CD4-positive, alpha-beta T cell (primary cell): ENCODE measurements around the gene MED13. TPM values are rescaled to one million over a fixed set of nuclear protein-coding genes. Genes with fewer than 3 reads are reported as not detected.

Experiments
- ATAC-seq: fragments of 200-7000 bp; cut with Tn5 transposase; one replicate; pipeline ENCODE4 v1.10.0; 2022; ENCODE audit warnings: mild to moderate bottlenecking; ENCODE audit not compliant: poor library complexity
- CTCF ChIA-PET: fragments of 350-600 bp; sonication (Branson Sonifier 250); formaldehyde crosslinking; loops from one replicate; lab custom pipeline; 2021; ENCODE audit warnings: antibody characterized with exemption, inconsistent platforms; lab: Charles Lee
- POLR2A ChIA-PET: fragments of 350-600 bp; sonication (Branson Sonifier 250); formaldehyde crosslinking; loops from one replicate; lab custom pipeline; 2021; ENCODE audit warnings: antibody characterized with exemption, inconsistent platforms; lab: Charles Lee
- DNase-seq, 14 experiments: peaks; one replicate each; pipeline ENCODE4 v3.0.0-alpha.2; 2013 to 2020; ENCODE audit warnings: mixed read lengths in 2 of 14
- H3K27ac ChIP-seq, 2 donors: one replicate each; pipeline versions ENCODE4 v1.5.1 to v1.7.0; 2013; ENCODE audit warnings: low read length in 2 of 2, low read depth in 1 of 2, mild to moderate bottlenecking in 1 of 2
- H3K27me3 ChIP-seq, 2 experiments: 1 replicate in 1 of 2; 2 replicates in 1 of 2; pipeline versions ENCODE4 v1.6.1 to v1.7.0; 2013; ENCODE audit warnings: low read length in 2 of 2, control low read depth in 1 of 2, mild to moderate bottlenecking in 1 of 2, moderate library complexity in 1 of 2; ENCODE audit not compliant: insufficient read depth in 2 of 2, control insufficient read depth in 1 of 2
- H3K36me3 ChIP-seq: one replicate; pipeline ENCODE4 v1.6.1; 2013; ENCODE audit warnings: low read length, control low read depth; ENCODE audit not compliant: insufficient read depth
- H3K4me1 ChIP-seq: one replicate; pipeline ENCODE4 v1.6.1; 2013; ENCODE audit warnings: low read length, control low read depth; ENCODE audit not compliant: insufficient read depth
- H3K4me3 ChIP-seq: one replicate; pipeline ENCODE4 v1.5.1; 2013; ENCODE audit warnings: mild to moderate bottlenecking, low read length, moderate library complexity
- H3K9me3 ChIP-seq, 2 experiments: 1 replicate in 1 of 2; 2 replicates in 1 of 2; pipeline versions ENCODE4 v1.6.1 to v1.7.0; 2013; ENCODE audit warnings: low read length in 2 of 2, mild to moderate bottlenecking in 2 of 2, control low read depth in 1 of 2, moderate library complexity in 1 of 2; ENCODE audit not compliant: control insufficient read depth in 1 of 2, insufficient read depth in 1 of 2
- H3K27ac Mint-ChIP-seq: one replicate; pipeline ENCODE4 v1.8.0; 2020; ENCODE audit warnings: mixed read lengths
- H3K27me3 Mint-ChIP-seq: one replicate; pipeline ENCODE4 v1.8.0; 2021; ENCODE audit warnings: mixed read lengths
- H3K36me3 Mint-ChIP-seq: one replicate; pipeline ENCODE4 v1.8.0; 2021; ENCODE audit warnings: low read depth, mixed read lengths
- H3K4me1 Mint-ChIP-seq: one replicate; pipeline ENCODE4 v1.8.0; 2021; ENCODE audit warnings: low read depth, mixed read lengths
- H3K4me3 Mint-ChIP-seq: one replicate; pipeline ENCODE4 v1.8.0; 2020; ENCODE audit warnings: mild to moderate bottlenecking, mixed read lengths
- H3K9me3 Mint-ChIP-seq: one replicate; pipeline ENCODE4 v1.8.0; 2020; ENCODE audit warnings: mixed read lengths
- CTCF ChIP-seq: fragments of 200-600 bp; IDR thresholded peaks from one replicate; pipeline ENCODE4 v1.8.0; 2022; ENCODE audit warnings: antibody characterized with exemption, mild to moderate bottlenecking
- intact Hi-C, 2 experiments: fragments of 100-400 bp; cut with DNase I in 1 of 2; cut with micrococcal nuclease in 1 of 2; formaldehyde crosslinking; loops; one replicate each; pipeline versions ENCODE4 v1.15.1 to v1.9.0; 2023 to 2025; cut with DNase I, micrococcal nuclease
- total RNA-seq, 174 experiments: library from RNA in 2 of 174; stranded (reverse) in 2 of 174; gene quantifications; one replicate each; pipeline ENCODE4 v1.2.3 and lab custom pipeline; 2021 to 2026

Gene MED13
- total RNA-seq, 2 experiments from 2014 or later: 75.7 to 85.8 TPM

GRCh38 chr17:61996916-61997605 lies 68.0 kb downstream of the MED13 start:
- Mint-ChIP-seq H3K4me1 (peaks cover 33% of the 10 kb centered on the region), H3K27ac (no peak overlapping the region), H3K4me3 (no peak overlapping the region), H3K27me3 (no peaks in the 10 kb centered on the region), H3K9me3 (no peaks in the 10 kb centered on the region), H3K36me3 (peaks cover 57% of the 10 kb centered on the region)
- Histone ChIP-seq H3K4me3 (no peak overlapping the region), H3K27me3 (no peaks in the 10 kb centered on the region), H3K4me1 (no peaks in the 10 kb centered on the region), H3K9me3 (no peaks in the 10 kb centered on the region), H3K27ac (no peak overlapping the region), H3K36me3 (peaks cover 15% of the 10 kb centered on the region)
- CTCF ChIA-PET: interaction anchor here (1.2 to 1.5 kb wide), 2 partner anchors 12 to 13 kb away, joined by 3 to 5 read pairs; no protein-coding TSS in a partner anchor
- DNase-seq (no peak), ATAC-seq (no peak)
- POLR2A ChIA-PET: no interaction called here
- no peak for TF ChIP-seq CTCF
- intact Hi-C loops: loop anchor here in 1 of 2 experiments (1.0 kb wide), 1 partner anchor 12 kb away; no protein-coding TSS in a partner anchor

GRCh38 chr17:61989509-61989908 lies 75.6 kb downstream of the MED13 start:
- H3K4me3 ChIP-seq: no peak overlapping the region
- H3K27ac ChIP-seq: no peak overlapping the region
- H3K27me3 ChIP-seq: no peaks in the 10 kb centered on the region
- CTCF ChIA-PET: no interaction called here
- POLR2A ChIA-PET: no interaction called here
- Mint-ChIP-seq H3K27ac (no peak overlapping the region), H3K4me3 (no peak overlapping the region), H3K4me1 (no peaks in the 10 kb centered on the region), H3K36me3 (peaks cover 75% of the 10 kb centered on the region), H3K9me3 (no peaks in the 10 kb centered on the region), H3K27me3 (no peaks in the 10 kb centered on the region)
- DNase-seq (no peak), ATAC-seq (no peak)
- intact Hi-C loops: no loop called here
- H3K9me3 ChIP-seq: no peaks in the 10 kb centered on the region
- no peak for TF ChIP-seq CTCF
- no peaks in the 10 kb centered on the region for H3K4me1 ChIP-seq
- H3K36me3 ChIP-seq: peaks cover 48% of the 10 kb centered on the region

GRCh38 chr17:61986898-61987297 lies 78.2 kb downstream of the MED13 start:
- peaks cover 64% of the 10 kb centered on the region for H3K36me3 ChIP-seq
- no peak for TF ChIP-seq CTCF
- H3K4me3 ChIP-seq: no peak overlapping the region
- H3K27me3 ChIP-seq: no peaks in the 10 kb centered on the region
- ChIA-PET CTCF (no interaction called here), POLR2A (no interaction called here)
- Mint-ChIP-seq H3K4me3 (no peak overlapping the region), H3K9me3 (no peaks in the 10 kb centered on the region), H3K36me3 (peaks cover 79% of the 10 kb centered on the region), H3K27ac (no peak overlapping the region), H3K27me3 (no peaks in the 10 kb centered on the region), H3K4me1 (peaks cover 8% of the 10 kb centered on the region)
- H3K4me1 ChIP-seq: no peaks in the 10 kb centered on the region
- DNase-seq (no peak), ATAC-seq (no peak)
- H3K27ac ChIP-seq: no peak overlapping the region
- H3K9me3 ChIP-seq: no peaks in the 10 kb centered on the region
- intact Hi-C loops: loop anchor here in 1 of 2 experiments (1.0 kb wide), 1 partner anchor 15 kb away; no protein-coding TSS in a partner anchor
